NCI-H187 (cell line): ENCODE measurements around the gene ATP8A2.

Experiments used
- DNase-seq, 2 experiments: peaks; one replicate each; lab custom pipeline; 2025; lab: John Stamatoyannopoulos, UW

ATP8A2 gene

GRCh38 chr13:25966086-25966485, 594.3 kb downstream of the ATP8A2 start:
- DNase-seq: no peak

GRCh38 chr13:25967144-25967543, 595.4 kb downstream of the ATP8A2 start:
- DNase-seq: no peak

- no peak for DNase-seq
Observed at GRCh38 chr13:25971047-25971446, 599.3 kb downstream of the ATP8A2 start.

- no peak for DNase-seq
Observed at GRCh38 chr13:25971459-25972145, 599.8 kb downstream of the ATP8A2 start.

- DNase-seq: no peak
Observed at GRCh38 chr13:25973085-25973484, 601.3 kb downstream of the ATP8A2 start.

- DNase-seq: no peak
Observed at GRCh38 chr13:25973576-25973975, 601.8 kb downstream of the ATP8A2 start.

- no peak for DNase-seq
Observed at GRCh38 chr13:25977216-25977615, 605.4 kb downstream of the ATP8A2 start.

GRCh38 chr13:25977671-25978070, 605.9 kb downstream of the ATP8A2 start:
- DNase-seq: no peak

- DNase-seq: no peak
Observed at GRCh38 chr13:25978961-25979360, 607.2 kb downstream of the ATP8A2 start.

GRCh38 chr13:25979371-25979770, 607.6 kb downstream of the ATP8A2 start:
- no peak for DNase-seq

GRCh38 chr13:25980255-25980654, 608.5 kb downstream of the ATP8A2 start:
- no peak for DNase-seq

GRCh38 chr13:25981060-25981459, 609.3 kb downstream of the ATP8A2 start:
- DNase-seq: no peak

- no peak for DNase-seq
Observed at GRCh38 chr13:25982907-25983306, 611.1 kb downstream of the ATP8A2 start.

- no peak for DNase-seq
Observed at GRCh38 chr13:25987987-25988386, 616.2 kb downstream of the ATP8A2 start.

GRCh38 chr13:25988661-25989060, 616.9 kb downstream of the ATP8A2 start:
- DNase-seq: no peak

GRCh38 chr13:25990801-25991200, 619.0 kb downstream of the ATP8A2 start:
- no peak for DNase-seq

GRCh38 chr13:25992076-25992475, 620.3 kb downstream of the ATP8A2 start:
- no peak for DNase-seq

- DNase-seq: no peak
Observed at GRCh38 chr13:26007261-26008125, 635.7 kb downstream of the ATP8A2 start.

GRCh38 chr13:26010487-26011207, 638.9 kb downstream of the ATP8A2 start:
- DNase-seq: no peak

- DNase-seq: no peak
Observed at GRCh38 chr13:26011208-26011573, 639.4 kb downstream of the ATP8A2 start.

GRCh38 chr13:26011996-26012821, 640.4 kb downstream of the ATP8A2 start:
- no peak for DNase-seq

GRCh38 chr13:26012995-26013394, 641.2 kb downstream of the ATP8A2 start:
- DNase-seq: no peak
